ENCODE data around the gene BGLAP. TPM values are rescaled to one million over a fixed set of nuclear protein-coding genes. Genes with fewer than 3 reads are reported as not detected.

BGLAP gene
- total RNA-seq, 2 experiments from 2014 or later: 1.9 to 2.6 TPM

- H3K4me3 Mint-ChIP-seq: no peak overlapping the region
- H3K4me1 Mint-ChIP-seq (ENCODE audit: low read depth): no peaks in the 10 kb centered on the region
- Histone ChIP-seq H3K27me3 (ENCODE audit: control insufficient read depth in 1 of 2, insufficient read depth in 2 of 2, low read length in 2 of 2) (no peaks in the 10 kb centered on the region), H3K9me3 (ENCODE audit: control insufficient read depth in 1 of 2, insufficient read depth in 1 of 2, low read length in 2 of 2) (no peaks in the 10 kb centered on the region), H3K4me1 (ENCODE audit: insufficient read depth, low read length) (no peaks in the 10 kb centered on the region), H3K36me3 (ENCODE audit: insufficient read depth, low read length) (peaks cover 83% of the 10 kb centered on the region), H3K27ac (ENCODE audit: low read depth in 1 of 2, low read length in 2 of 2) (no peak overlapping the region), H3K4me3 (ENCODE audit: low read length) (no peak overlapping the region)
- ATAC-seq (ENCODE audit: poor library complexity) (no peak), DNase-seq (no peak)
- TF ChIP-seq CTCF (IDR thresholded peaks at IDR 0.05): no peak
- peaks cover 92% of the 10 kb centered on the region for H3K36me3 Mint-ChIP-seq (ENCODE audit: low read depth)
- no peaks in the 10 kb centered on the region for H3K27me3 Mint-ChIP-seq
- no peaks in the 10 kb centered on the region for H3K9me3 Mint-ChIP-seq
- ChIA-PET CTCF (interaction anchor here (0.6 kb wide), 1 partner anchor 14 kb away, joined by 3 read pairs; no protein-coding TSS in a partner anchor), POLR2A (interaction anchor here (0.9 kb wide), 1 partner anchor 15 kb away, joined by 3 read pairs; no protein-coding TSS in a partner anchor)
- intact Hi-C loops (cut with DNase I, micrococcal nuclease): no loop called here
- no peak overlapping the region for H3K27ac Mint-ChIP-seq
Observed at GRCh38 chr1:156260896-156261295, 18.9 kb downstream of the BGLAP start.

GRCh38 chr1:156262461-156263287 is 20.7 kb downstream of the BGLAP start:
- POLR2A ChIA-PET: no interaction called here
- H3K4me3 Mint-ChIP-seq: no peak overlapping the region
- intact Hi-C loops (cut with DNase I, micrococcal nuclease): no loop called here
- TF ChIP-seq CTCF (IDR thresholded peaks at IDR 0.05): no peak
- H3K27me3 Mint-ChIP-seq: no peaks in the 10 kb centered on the region
- CTCF ChIA-PET: no interaction called here
- Histone ChIP-seq H3K27me3 (ENCODE audit: control insufficient read depth in 1 of 2, insufficient read depth in 2 of 2, low read length in 2 of 2) (no peaks in the 10 kb centered on the region), H3K27ac (ENCODE audit: low read depth in 1 of 2, low read length in 2 of 2) (no peak overlapping the region), H3K4me1 (ENCODE audit: insufficient read depth, low read length) (no peaks in the 10 kb centered on the region), H3K36me3 (ENCODE audit: insufficient read depth, low read length) (peaks cover 83% of the 10 kb centered on the region), H3K4me3 (ENCODE audit: low read length) (no peak overlapping the region), H3K9me3 (ENCODE audit: control insufficient read depth in 1 of 2, insufficient read depth in 1 of 2, low read length in 2 of 2) (no peaks in the 10 kb centered on the region)
- DNase-seq (no peak), ATAC-seq (ENCODE audit: poor library complexity) (no peak)
- H3K9me3 Mint-ChIP-seq: no peaks in the 10 kb centered on the region
- H3K27ac Mint-ChIP-seq: no peak overlapping the region
- peaks cover 92% of the 10 kb centered on the region for H3K36me3 Mint-ChIP-seq (ENCODE audit: low read depth)
- H3K4me1 Mint-ChIP-seq (ENCODE audit: low read depth): no peaks in the 10 kb centered on the region

- no peaks in the 10 kb centered on the region for H3K9me3 ChIP-seq (ENCODE audit: control insufficient read depth in 1 of 2, insufficient read depth in 1 of 2, low read length in 2 of 2)
- no peaks in the 10 kb centered on the region for H3K27me3 ChIP-seq (ENCODE audit: control insufficient read depth in 1 of 2, insufficient read depth in 2 of 2, low read length in 2 of 2)
- Mint-ChIP-seq H3K9me3 (no peaks in the 10 kb centered on the region), H3K4me3 (no peak overlapping the region), H3K36me3 (ENCODE audit: low read depth) (peaks cover 92% of the 10 kb centered on the region), H3K4me1 (ENCODE audit: low read depth) (no peaks in the 10 kb centered on the region), H3K27me3 (no peaks in the 10 kb centered on the region), H3K27ac (no peak overlapping the region)
- POLR2A ChIA-PET: no interaction called here
- peaks cover 83% of the 10 kb centered on the region for H3K36me3 ChIP-seq (ENCODE audit: insufficient read depth, low read length)
- TF ChIP-seq CTCF (IDR thresholded peaks at IDR 0.05): no peak
- intact Hi-C loops (cut with DNase I, micrococcal nuclease): no loop called here
- no peak overlapping the region for H3K27ac ChIP-seq (ENCODE audit: low read depth in 1 of 2, low read length in 2 of 2)
- no peak for ATAC-seq (ENCODE audit: poor library complexity)
- CTCF ChIA-PET: no interaction called here
- H3K4me1 ChIP-seq (ENCODE audit: insufficient read depth, low read length): no peaks in the 10 kb centered on the region
- H3K4me3 ChIP-seq (ENCODE audit: low read length): no peak overlapping the region
- no peak for DNase-seq
Observed at GRCh38 chr1:156263288-156263655, 21.3 kb downstream of the BGLAP start.
